Activated gamma-delta T cell treated with Interleukin-2 at 50 U/mL for 16 hours (primary cell): ENCODE results near the gene NKD1.
"Not testable (repeated sequence)": the region's sequence is repeated elsewhere in the genome, so short reads cannot be mapped to it uniquely, and the experiment has no call there.

ENCODE experiments used
- DNase-seq: peaks from one replicate; pipeline ENCODE4 v3.0.0-alpha.2; 2020

The NKD1 gene, protein sequence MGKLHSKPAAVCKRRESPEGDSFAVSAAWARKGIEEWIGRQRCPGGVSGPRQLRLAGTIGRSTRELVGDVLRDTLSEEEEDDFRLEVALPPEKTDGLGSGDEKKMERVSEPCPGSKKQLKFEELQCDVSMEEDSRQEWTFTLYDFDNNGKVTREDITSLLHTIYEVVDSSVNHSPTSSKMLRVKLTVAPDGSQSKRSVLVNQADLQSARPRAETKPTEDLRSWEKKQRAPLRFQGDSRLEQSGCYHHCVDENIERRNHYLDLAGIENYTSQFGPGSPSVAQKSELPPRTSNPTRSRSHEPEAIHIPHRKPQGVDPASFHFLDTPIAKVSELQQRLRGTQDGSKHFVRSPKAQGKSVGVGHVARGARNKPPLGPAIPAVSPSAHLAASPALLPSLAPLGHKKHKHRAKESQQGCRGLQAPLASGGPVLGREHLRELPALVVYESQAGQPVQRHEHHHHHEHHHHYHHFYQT

DNA sequence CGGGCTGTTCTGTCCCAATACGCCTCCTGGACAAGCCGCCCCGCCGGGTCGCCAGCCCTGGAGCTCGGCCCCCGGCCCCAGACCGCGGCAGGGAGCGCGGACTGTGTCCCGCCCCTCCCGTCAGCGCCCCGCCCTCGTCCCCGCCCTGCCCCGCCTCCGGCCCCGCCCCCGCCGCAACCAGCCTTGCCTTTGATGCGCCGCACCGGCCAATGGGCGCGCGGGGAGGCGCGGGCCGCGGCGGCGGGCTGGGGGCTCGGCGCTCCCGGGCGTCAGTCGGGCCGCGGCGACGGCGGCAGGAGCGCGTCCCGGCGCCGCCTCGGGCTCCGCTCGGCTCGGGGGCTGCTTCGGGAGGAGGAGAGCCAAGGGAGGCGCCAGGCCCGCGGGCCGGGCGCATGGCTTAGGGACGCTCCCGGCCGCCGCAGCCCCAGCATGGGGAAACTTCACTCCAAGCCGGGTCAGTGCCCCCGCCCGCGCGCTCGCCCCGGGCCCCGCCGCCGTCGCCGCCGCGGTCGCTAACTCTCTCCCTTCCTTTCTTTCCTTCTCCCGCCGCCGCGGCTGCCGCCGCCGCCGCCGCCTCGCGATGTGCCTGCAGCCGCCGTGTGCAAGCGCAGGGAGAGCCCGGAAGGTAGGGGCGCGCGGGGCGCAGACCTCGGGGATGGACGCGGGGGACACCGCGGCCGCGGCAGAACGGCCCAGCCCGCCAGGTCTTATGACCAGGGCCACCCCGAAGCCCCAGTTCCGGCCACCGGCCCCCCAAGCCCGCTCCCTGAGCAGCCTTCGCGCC, at the start of gene NKD1:
NKD1 (plus strand) TSS at position 272 of the 784 bp plus-strand sequence; CDS start at position 430, 158 bp downstream.
- DNase-seq: peak; percentile 67

DNA sequence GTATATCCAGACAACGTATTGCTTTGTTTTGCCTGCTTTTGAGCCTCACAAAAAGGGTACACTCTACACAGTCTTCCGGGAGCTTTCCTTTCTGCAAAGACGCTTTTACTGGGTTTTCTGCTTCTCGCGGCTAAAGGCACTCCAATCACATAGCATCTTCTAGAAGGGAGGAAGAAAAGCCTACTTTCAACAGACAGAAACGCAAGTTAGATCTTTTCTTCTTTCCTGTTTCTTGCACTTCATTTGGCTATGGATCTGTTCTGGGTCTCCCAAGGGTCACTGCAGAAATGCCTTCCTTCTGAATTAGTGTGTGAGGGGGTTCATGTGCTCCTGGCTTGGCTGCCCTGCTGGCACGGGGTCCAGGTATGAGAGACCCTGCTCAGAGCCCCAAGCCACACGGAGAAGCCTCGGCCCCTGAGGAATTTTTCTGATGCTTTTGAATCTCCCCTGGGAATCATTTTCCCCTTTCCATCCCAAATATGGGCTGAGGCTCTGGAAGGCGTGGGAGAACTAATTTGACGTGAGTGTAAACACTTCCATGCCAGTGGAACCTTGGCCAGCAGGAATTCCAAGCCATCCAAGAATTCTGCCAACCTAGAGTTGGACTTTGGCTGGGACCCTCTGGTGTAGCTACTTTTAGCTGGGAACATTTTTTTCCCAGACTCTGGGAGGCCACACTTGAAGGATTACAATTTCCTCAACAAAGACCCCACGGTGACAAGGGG, 49.6 kb upstream of the NKD1 start:
- DNase-seq: no peak

DNA sequence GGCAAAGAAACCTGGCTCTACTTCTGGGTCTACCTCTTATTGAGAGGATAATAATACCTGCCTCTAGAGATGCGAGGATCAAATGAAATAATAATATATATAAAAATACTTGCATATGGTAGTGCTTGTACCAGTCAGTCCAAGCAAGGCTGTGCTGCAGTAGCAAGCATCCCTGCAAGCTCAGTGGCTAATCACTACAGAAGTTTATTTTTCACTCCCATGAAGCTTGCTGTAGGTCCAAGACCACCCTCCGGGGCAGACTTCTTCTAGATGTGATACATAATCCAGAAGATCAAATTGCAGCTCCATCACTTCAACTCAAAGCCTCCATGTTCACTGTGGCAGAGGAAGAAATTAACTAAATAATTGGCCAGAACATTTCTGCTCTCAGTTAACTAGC, 48.9 kb upstream of the NKD1 start:
- DNase-seq: no peak

DNA sequence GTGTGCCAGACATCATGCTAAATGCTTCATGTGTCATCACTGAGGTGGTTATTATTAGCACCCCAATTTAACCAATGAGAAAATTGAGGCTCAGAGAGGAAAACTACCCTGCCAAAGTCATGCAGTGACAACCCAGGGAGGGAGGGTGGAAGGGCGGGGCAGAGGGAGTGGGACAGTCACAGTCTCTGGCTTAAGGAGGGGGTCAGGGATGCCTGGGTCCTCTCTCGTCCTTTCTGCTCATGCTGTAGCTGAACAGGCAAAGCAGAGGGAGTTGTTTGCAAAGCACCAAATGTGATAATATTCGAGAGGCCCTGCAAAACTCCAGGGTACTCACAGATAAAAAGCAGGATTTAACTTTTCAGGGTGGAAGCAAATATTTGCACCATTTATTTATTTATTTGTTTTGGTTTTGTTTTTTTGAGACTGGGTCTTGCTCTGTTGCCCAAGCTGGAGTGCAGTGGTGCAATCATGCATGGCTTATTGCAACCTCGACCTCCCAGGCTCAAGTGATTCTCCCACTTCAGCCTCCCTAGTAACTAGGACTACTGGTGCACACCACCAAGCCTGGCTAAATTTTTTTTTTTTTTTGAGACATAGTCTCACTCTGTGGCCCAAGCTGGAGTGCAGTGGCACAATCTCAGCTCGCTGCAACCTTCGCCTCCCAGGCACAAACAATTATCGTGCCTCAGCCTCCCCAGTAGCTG, 47.9 kb upstream of the NKD1 start:
- DNase-seq: no peak

DNA sequence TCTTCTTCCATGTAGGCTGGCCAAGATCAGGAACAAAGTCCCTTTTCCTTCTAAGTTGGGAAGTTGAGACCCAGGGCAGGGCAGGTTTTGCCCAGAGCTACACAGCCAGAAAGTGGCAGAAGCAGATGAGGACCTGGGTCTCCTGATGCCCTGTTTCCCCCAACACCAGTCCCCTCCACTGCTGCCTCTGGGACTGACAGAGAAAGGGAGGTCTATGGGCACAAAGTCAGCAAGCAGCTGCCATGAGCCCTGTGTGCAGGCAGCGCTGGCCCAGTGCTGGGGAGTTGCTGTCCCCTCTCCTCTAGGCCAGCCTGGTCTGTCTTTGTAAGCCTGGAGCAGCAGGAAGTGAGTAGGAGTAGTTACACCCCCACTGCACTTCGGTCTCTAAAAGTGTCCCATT, 46.9 kb upstream of the NKD1 start:
- DNase-seq: no peak

DNA sequence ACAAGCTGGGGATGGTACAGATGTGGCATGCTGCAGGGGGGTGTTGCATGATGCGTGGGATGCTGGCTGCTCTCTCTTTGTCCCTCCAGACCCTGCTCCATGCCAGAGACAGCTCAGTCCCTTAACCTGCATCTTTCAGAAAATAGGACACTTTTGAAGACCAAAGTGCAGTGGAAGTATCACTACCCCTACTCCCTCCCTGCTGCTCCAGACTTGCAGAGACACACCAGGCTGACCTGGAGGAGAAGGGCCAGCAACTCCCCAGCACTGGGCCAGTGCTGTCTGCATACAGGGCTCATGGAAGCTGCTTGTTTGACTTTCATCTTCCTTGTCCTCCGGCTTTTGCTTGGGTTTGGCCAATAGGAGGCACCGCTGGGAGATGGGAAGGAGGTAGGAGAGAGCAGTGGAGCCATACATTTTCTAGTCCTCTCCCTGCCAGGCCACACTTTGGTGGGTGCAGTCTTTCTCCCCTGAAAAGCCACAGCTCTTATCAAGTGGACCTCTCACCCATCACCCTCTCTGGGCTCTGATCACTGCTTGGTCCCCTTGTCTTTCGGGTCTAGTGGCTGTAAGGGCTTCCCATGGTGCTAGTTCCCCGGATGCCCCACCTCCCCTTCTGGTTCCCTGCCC, 46.1 kb upstream of the NKD1 start:
- no peak for DNase-seq

DNA sequence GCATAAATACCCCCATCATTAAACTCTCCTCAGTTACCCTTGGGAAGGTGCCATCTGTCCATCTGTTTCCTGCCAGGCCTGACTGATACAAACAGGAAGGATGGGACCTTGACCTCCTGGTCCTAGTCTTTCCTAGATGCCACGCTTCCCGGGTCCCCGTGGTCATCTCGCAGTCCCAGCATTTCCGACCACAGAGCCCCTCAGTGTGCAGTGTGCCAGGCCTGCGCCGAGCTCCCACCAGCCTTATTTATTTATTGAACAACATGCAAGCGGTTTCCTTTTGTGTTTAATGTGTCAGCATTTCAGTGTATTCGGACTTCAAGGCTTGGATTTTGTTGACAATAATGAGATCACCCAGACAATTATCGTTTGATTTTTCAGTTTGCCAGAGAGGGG, 45.6 kb upstream of the NKD1 start:
- no peak for DNase-seq

DNA sequence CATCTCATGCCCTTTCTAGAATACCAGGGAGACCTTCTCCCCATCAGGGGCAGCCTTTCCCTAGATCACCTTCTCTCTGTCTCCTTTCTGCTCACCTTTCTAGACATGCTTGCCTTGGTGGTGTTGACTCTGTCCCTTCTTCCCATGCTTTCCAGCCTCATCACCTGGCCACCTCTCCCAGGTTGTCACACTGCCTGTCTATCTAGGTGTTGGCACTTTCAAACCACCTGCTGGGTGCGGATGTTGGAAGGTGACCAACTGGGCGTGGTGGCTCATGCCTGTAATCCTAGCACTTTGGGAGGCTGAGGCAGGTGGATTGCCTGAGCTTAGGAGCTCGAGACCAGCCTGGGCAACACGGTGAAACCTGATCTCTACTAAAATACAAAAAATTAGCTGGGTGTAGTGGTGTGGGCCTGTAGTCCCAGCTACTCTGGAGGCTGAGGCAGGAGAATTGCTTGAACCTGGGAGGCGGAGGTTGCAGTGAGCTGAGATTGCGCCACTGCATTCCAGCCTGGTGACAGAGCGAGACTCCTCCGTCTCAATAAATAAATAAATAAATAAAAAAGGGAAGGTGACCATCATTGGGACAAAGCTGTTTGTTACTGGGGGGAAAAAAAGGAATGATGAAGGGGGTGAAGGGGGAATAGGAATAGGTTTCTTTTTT, 44.2 kb upstream of the NKD1 start:
- DNase-seq: not testable (repeated sequence)

DNA sequence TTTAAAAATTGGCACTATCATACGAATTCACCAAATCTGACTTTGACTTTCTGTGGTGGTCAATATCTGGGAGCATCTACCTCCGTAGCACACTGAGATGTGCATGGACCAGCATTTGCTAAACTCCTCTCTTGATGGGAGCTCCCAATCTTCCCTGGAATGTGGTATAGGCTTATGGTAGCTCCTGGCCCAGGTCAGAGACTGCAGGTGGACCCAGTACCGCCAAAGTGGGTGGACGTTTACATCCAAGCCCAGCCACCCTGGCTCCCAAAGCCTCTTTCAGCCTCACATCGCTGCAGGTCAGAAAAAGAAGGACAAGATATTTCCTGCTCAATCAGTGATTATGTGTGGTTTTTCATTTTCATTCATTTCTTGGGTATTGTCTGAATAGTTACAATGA, 43.1 kb upstream of the NKD1 start:
- no peak for DNase-seq

DNA sequence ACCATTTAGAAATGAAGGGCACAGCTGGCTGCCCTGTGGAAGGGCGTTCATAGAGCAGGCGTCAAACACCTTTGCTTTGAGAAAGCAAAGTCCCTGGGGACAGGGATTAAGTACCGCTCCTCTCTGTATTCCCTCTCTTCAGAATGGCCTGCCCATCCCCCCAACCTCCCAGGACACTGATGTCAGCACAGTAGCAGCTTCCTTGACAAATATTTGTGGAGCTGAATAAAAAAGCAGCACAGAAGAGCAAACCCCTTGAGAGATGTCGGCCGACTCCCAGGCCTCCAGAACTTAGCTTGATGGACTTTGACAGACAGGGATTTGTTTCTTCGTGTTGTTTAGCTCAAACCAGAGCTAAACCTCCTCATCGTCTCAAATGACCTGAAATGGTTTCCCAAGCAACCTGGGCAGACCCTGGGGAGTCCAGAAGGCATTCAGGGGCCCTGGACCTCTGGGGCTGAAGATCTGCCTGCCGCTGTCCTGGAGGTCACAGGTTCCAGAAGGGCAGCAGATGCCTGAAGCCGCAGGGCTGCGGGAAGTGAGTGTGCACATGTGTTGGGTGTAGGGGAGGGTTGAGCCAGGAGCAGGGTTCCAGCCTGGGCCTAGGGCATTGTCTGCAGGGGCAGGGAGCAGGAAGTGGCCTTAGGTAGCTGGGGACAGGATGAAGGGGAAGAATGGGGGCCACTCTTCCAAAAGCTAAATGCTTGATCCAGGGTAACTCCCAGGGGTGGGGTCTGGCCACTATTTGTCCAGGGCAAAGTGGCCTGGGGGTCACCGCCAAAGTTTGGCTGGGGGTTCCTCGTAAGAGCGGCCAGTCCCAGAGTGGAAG, 42.3 kb upstream of the NKD1 start:
- no peak for DNase-seq

DNA sequence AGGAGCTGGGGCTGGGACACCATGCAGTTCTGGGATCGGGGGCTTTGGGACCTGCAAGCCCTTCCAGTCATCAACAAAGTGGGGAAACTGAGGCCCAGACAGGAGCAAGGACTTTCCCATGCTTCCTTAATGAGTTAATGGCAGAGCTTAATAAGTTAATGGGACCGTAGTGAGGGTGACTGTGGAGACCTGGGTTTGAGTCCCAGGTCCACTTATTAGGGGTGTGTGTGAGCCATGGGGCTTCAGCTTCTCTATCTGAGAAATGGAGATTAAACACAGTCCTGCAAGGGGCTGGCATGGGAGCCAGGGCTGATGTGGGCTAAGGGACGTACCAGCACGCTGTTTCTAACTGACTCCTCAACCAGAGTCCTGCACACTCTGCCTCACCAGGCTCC, 41.7 kb upstream of the NKD1 start:
- no peak for DNase-seq

DNA sequence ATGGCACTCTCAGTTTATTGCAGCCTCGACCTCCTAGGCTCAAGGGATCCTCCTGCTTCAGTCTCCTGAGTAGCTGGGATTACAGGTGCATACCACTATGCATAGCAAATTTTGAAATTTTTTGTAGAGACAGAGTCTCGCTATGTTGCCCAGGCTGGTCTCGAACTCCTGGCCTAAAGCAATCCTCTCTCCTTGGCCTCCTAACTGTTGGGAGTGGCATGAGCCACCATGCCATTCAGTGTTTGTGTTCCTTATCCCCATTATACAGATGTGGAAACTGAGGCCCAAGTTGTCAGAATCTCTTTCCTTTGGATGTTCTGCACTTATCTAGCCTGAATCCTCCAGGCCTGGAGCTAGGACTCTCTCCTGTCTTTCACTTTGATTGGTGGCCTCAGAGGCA, 40.8 kb upstream of the NKD1 start:
- no peak for DNase-seq

DNA sequence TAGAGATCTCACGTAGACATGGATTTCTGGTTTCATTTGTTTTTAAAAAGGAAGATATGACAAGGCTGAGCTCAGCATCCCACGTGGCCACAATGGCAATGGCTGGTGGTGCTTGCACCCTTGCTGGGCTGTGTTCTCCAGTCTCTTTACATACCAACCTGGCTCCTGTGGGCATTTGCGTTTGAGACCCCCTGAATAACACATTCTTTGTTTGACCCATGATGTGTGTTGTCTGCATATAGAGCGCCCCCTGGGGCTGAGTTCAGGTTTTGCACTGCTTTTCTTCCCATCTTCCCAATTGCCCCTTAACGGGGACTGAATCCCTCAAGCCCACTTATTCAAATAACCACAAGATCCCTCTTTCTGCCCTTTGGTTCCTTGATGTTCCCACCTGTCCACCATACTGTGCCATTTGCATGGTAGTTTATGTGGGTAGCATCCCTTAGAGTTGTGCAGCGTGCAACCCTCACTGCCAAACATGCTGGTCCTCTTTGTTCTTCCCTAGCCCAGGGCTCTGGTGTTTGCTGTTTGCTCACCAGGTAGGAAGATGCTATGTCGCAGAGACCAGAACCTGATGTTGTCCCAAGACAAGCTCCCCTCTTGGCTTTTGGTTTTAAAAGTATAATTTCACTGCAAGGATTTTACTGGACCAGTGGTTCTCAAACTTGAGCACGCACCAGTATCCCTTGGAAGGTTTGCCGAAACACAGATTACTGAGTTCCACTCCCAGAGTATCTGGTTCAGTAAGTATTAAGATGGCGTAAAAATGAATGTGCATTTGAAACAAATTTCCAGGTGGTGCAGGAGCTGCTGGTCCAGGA, 38.5 kb upstream of the NKD1 start:
- peak; percentile 51 for DNase-seq

DNA sequence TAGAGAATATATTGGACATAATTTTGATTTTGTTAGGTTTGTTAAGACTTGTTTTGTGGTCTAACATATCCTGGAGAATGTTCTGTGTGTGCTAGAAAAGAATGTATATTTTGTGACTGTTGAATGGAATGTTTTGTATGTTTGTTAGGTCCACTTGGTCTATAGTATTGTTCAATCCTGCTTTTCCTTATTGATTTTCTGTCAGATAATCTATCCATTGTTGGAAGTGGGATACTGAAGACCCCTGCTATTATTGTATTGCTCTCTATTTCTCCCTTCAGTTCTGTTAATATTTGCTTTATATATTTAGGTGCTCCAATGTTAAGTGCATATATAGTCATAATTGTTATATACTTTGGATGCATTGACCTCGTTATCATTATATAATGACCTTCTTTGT, 33.0 kb upstream of the NKD1 start:
- DNase-seq: no peak

DNA sequence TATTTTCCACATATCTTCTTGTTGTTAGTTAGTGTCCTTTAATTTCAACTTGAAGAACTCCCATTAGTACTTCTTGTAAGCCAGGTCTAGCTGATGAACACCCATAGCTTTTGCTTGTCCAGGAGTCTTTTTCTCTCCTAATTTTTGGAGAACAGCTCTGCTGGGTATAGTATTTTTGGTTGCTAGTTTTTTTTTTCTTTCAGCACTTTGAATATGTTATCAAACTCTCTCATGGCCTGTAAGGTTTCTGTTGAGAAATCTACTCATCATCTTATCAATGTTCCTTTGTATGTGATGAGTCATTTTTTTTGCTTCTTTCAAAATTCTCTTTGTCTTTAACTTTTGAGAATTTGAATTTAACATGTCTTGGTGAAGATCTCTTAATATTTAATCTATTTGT, 31.8 kb upstream of the NKD1 start:
- DNase-seq: no peak

DNA sequence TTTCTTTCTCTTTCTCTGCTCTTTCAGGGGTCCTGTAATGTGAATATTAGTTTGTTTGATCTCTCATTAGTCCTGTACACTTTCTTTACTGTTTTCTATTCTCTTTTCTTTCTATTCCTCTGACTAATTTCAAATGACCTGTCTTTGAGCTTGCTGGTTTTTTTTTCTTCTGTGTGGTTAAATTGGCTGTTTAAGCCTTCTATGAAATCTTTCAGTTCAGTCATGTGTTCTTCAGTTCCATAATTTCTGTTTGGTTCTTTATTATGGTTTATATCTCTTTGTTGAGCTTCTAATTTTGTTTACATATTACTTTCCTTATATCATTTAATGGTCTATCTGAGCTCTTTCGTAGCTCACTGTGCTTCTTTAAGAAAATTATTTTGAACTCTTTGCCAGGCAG, 31.3 kb upstream of the NKD1 start:
- no peak for DNase-seq

DNA sequence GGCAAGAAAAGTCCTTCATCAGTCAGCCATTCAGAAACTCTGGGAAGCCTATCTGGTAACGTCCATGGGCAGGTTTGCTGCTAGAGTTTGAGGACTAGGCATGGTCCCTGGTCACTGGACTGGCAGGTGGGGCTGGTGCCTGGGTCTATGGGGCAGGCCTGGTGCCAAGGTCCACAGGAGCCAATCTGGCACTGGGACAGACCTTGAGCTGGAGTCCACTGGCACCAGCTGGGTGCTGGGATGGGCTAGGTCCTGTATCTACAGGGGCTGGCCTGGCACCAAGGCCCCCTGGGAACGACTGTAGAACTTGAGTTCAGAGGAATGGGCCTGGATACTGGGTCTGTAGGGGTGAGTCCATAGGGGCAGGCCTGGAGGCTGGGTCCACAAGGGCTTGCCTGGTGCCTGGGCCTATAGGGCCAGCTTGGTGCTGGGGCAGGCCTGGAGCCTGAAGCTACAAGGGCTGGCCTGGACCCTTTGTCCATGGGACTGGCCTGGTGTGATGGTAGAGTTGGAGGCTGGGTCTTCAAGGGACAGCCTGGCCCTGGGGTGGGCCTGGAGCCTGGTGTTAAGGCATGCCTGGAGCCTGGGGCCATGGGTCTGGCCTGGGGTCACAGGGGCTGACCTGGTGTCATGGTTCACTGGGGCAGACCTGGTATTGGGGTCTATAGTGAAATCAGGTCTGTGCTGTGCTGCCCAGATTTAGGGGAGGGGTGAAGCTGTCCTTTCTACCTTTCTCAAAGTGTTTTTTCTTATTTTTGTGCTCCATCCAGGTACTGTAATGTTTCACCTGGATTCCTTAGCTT, 30.5 kb upstream of the NKD1 start:
- DNase-seq: no peak

DNA sequence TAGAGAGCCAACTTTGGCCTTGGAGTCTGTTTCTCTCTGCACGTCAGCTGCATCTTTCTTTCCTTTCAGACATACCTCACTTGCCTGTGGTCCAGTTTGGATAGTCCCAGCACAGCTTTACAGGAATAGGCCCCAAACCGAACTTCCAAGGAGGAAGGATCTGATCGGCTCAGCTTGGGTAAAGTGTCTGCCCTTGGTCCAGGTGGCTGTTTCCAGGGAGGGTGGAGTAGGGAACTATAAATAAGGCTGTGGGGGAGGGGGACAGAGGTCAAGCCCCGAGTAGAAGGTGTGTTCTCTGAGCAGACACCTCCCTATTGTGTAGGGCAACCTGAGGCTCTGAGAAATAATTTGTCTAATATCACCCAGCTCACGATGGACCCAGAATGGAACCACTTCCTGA, 29.2 kb upstream of the NKD1 start:
- no peak for DNase-seq

DNA sequence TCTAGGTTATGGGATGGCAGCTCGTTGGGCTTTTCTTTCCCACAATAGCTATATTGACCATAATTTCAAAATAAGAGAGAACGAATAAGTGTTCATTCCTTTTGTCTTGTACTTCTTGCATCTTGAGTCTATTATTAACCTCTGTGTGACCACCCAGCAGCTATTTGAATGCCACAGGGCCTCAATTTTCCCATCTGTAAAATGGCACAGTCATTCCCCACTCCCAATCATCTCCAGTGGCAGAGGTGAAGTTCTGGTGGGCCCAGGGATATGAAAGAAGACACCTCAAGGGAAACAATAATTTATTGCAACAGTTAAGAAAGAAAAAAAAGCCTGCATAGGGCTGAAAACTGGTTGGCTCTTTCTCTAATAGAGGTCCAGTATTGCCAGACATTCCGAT, 28.6 kb upstream of the NKD1 start:
- DNase-seq: no peak
